ENCODE data around the gene HTT.

HTT gene

GRCh38 chr4:3128976-3129375 lies 54.5 kb downstream of the HTT start:
- Histone ChIP-seq H3K9me3 (no peaks in the 10 kb centered on the region), H3K27me3 (no peaks in the 10 kb centered on the region), H3K36me3 (peaks cover 34% of the 10 kb centered on the region), H3K4me1 (no peaks in the 10 kb centered on the region), H3K4me3 (ENCODE audit: low read depth, low read length) (no peak overlapping the region)
- TF ChIP-seq CTCF (IDR thresholded peaks at IDR 0.05; ENCODE audit: low read depth, low read length): no peak
- no peak for DNase-seq

- DNase-seq: no peak
- peaks cover 41% of the 10 kb centered on the region for H3K36me3 ChIP-seq
- TF ChIP-seq CTCF (IDR thresholded peaks at IDR 0.05; ENCODE audit: low read depth, low read length): no peak
Observed at GRCh38 chr4:3130201-3130600, 55.7 kb downstream of the HTT start.

DNA sequence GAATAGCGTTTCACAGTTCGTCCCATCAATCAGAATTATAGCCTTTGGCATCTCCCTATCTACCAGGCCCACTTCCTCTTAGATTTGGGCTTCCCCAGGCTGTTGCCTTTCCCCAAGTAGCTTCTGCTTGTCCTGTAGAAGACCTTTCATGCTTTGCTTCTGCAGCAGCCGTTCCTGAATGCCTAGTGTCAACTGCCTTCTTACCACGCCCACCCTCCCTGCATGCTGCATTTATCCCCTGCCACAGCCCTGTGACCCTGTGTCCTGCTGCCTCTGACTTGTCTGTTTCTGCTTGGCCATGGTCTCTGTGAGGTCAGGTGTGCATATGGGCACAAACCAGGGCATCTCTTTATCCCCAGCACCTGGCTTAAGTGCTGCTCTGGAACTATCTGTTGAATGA lies 56.3 kb downstream of the HTT start:
- H3K4me1 ChIP-seq: no peaks in the 10 kb centered on the region
- H3K36me3 ChIP-seq: peaks cover 42% of the 10 kb centered on the region
- DNase-seq: no peak
- H3K4me3 ChIP-seq (ENCODE audit: low read depth, low read length): no peak overlapping the region
- no peak for TF ChIP-seq CTCF (IDR thresholded peaks at IDR 0.05; ENCODE audit: low read depth, low read length)
- H3K9me3 ChIP-seq: no peaks in the 10 kb centered on the region
- no peaks in the 10 kb centered on the region for H3K27me3 ChIP-seq

More at GRCh38 chr4:3130201-3130600, 55.7 kb downstream of the HTT start:
- Histone ChIP-seq H3K27me3 (no peaks in the 10 kb centered on the region), H3K4me1 (no peaks in the 10 kb centered on the region), H3K9me3 (no peaks in the 10 kb centered on the region), H3K4me3 (ENCODE audit: low read depth, low read length) (no peak overlapping the region)

DNA sequence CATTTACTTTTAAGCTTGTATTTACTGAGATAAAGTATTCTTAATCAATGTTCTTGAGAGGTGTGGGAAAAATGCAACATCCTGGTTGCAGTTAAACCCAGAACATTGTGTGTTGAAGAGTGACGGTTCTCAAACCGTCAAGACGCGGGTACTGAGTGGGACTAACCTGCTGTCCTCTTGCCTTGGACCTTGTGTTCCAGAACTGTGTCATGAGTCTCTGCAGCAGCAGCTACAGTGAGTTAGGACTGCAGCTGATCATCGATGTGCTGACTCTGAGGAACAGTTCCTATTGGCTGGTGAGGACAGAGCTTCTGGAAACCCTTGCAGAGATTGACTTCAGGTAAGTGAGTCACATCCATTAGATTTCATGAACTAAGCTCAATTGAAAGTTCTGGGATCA lies 59.7 kb downstream of the HTT start:
- H3K36me3 ChIP-seq: peaks cover 52% of the 10 kb centered on the region
- no peak for DNase-seq
- no peaks in the 10 kb centered on the region for H3K4me1 ChIP-seq
- no peaks in the 10 kb centered on the region for H3K9me3 ChIP-seq
- H3K27me3 ChIP-seq: no peaks in the 10 kb centered on the region
- no peak for TF ChIP-seq CTCF (IDR thresholded peaks at IDR 0.05; ENCODE audit: low read depth, low read length)
- H3K4me3 ChIP-seq (ENCODE audit: low read depth, low read length): no peak overlapping the region

GRCh38 chr4:3135155-3136011 lies 60.9 kb downstream of the HTT start:
- H3K4me3 ChIP-seq (ENCODE audit: low read depth, low read length): no peak overlapping the region
- H3K4me1 ChIP-seq: no peaks in the 10 kb centered on the region
- TF ChIP-seq CTCF (IDR thresholded peaks at IDR 0.05; ENCODE audit: low read depth, low read length): no peak
- H3K9me3 ChIP-seq: no peaks in the 10 kb centered on the region
- peaks cover 54% of the 10 kb centered on the region for H3K36me3 ChIP-seq
- no peak for DNase-seq
- H3K27me3 ChIP-seq: no peaks in the 10 kb centered on the region

DNA sequence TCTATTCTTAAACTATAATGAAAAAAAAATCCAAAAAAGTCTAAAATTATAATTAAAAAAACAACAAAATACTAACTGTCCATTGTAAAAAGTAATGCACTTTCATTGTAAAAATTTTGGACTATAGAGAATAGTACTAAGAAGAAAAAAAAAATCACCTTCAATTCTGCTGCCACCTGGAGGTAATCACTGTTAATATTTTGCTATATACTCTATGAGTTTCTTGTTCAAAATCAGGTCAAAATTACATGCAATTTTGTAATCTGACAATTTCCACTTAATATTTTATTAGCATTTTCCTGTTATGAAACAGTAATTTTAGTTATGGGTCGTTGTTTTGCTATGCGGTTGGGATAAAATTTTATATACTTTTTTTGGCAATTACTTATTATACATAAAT lies 62.0 kb downstream of the HTT start:
- no peak overlapping the region for H3K4me3 ChIP-seq (ENCODE audit: low read depth, low read length)
- peaks cover 48% of the 10 kb centered on the region for H3K36me3 ChIP-seq
- no peaks in the 10 kb centered on the region for H3K9me3 ChIP-seq
- no peaks in the 10 kb centered on the region for H3K27me3 ChIP-seq
- no peak for DNase-seq
- no peaks in the 10 kb centered on the region for H3K4me1 ChIP-seq
- TF ChIP-seq CTCF (IDR thresholded peaks at IDR 0.05; ENCODE audit: low read depth, low read length): no peak; the same call in 1 of the 2 replicates
